H9 (cell line): Measurements from ENCODE around the gene HCRTR1. TPM values are rescaled to one million over a fixed set of nuclear protein-coding genes. Genes with fewer than 3 reads are reported as not detected.
A peak's percentile ranks its signal among the peaks of the same experiment; 100 is the strongest.

Experiments used
- DNase-seq: peaks from one replicate; pipeline ENCODE4 v3.0.0-alpha.2; 2017
- H2AFZ ChIP-seq: one replicate; pipeline ENCODE4 v1.6.1; 2013; ENCODE audit warnings: mild to moderate bottlenecking, low read length, control low read depth, moderate library complexity
- H2AK5ac ChIP-seq: 2 replicates; pipeline ENCODE4 v1.6.1; 2013; ENCODE audit warnings: low read length, control low read depth, mixed read lengths; ENCODE audit not compliant: insufficient read length
- H2BK120ac ChIP-seq: one replicate; pipeline ENCODE4 v1.6.1; 2013; ENCODE audit warnings: low read depth, mild to moderate bottlenecking, low read length, control low read depth, inconsistent platforms; ENCODE audit not compliant: poor library complexity, severe bottlenecking
- H2BK12ac ChIP-seq: 2 replicates; pipeline ENCODE4 v1.6.1; 2013; ENCODE audit warnings: low read length, control low read depth, mixed read lengths, low read depth; ENCODE audit not compliant: insufficient read length
- H2BK15ac ChIP-seq: 2 replicates; pipeline ENCODE4 v1.6.1; 2013; ENCODE audit warnings: low read depth, low read length, control low read depth
- H2BK20ac ChIP-seq: one replicate; pipeline ENCODE4 v1.6.1; 2013; ENCODE audit warnings: low read depth, mild to moderate bottlenecking, low read length, control low read depth, inconsistent platforms; ENCODE audit not compliant: poor library complexity, severe bottlenecking
- H2BK5ac ChIP-seq: 2 replicates; pipeline ENCODE4 v1.6.1; 2013; ENCODE audit warnings: low read length, control low read depth, mixed read lengths; ENCODE audit not compliant: insufficient read length
- H3K14ac ChIP-seq: 2 replicates; pipeline ENCODE4 v1.6.1; 2013; ENCODE audit warnings: low read length, control low read depth; ENCODE audit not compliant: insufficient read depth
- H3K18ac ChIP-seq: 2 replicates; pipeline ENCODE4 v1.6.1; 2013; ENCODE audit warnings: low read depth, mild to moderate bottlenecking, mixed read lengths, low read length, control low read depth; ENCODE audit not compliant: insufficient read length
- H3K23ac ChIP-seq: 2 replicates; pipeline ENCODE4 v1.6.1; 2013; ENCODE audit warnings: low read length, control low read depth, mixed read lengths, low read depth; ENCODE audit not compliant: insufficient read length
- H3K23me2 ChIP-seq: 2 replicates; pipeline ENCODE4 v1.6.1; 2013; ENCODE audit warnings: low read depth, mild to moderate bottlenecking, mixed read lengths, low read length, control low read depth; ENCODE audit not compliant: insufficient read length, poor library complexity, severe bottlenecking
- H3K27ac ChIP-seq: 2 replicates; pipeline ENCODE4 v1.5.1; 2013; ENCODE audit warnings: low read length, control low read depth, mixed read lengths, low read depth; ENCODE audit not compliant: insufficient read length
- H3K27me3 ChIP-seq: 2 replicates; pipeline ENCODE4 v1.6.1; 2013; ENCODE audit warnings: low read length, control low read depth, inconsistent platforms; ENCODE audit not compliant: insufficient read depth
- H3K4ac ChIP-seq: 2 replicates; pipeline ENCODE4 v1.6.1; 2013; ENCODE audit warnings: low read depth, mild to moderate bottlenecking, control low read depth, inconsistent platforms, low read length, moderate library complexity
- H3K4me1 ChIP-seq: 2 replicates; pipeline ENCODE4 v1.6.1; 2013; ENCODE audit warnings: low read length, control low read depth, inconsistent platforms; ENCODE audit not compliant: insufficient read depth
- H3K4me2 ChIP-seq: 2 replicates; pipeline ENCODE4 v1.6.1; 2013; ENCODE audit warnings: low read length, control low read depth, mixed read lengths; ENCODE audit not compliant: insufficient read length, insufficient read depth
- H3K56ac ChIP-seq: 2 replicates; pipeline ENCODE4 v1.6.1; 2013; ENCODE audit warnings: low read depth, mild to moderate bottlenecking, mixed read lengths, low read length, control low read depth; ENCODE audit not compliant: insufficient read length
- H3K79me1 ChIP-seq: 2 replicates; pipeline ENCODE4 v1.6.1; 2013; ENCODE audit warnings: low read depth, mild to moderate bottlenecking, moderate library complexity, low read length, control low read depth, inconsistent platforms; ENCODE audit not compliant: insufficient read depth, poor library complexity, severe bottlenecking
- H3K79me2 ChIP-seq: 2 replicates; pipeline ENCODE4 v1.6.1; 2013; ENCODE audit warnings: low read length, control low read depth, inconsistent platforms; ENCODE audit not compliant: insufficient read depth
- H3K9ac ChIP-seq: 2 replicates; pipeline ENCODE4 v1.6.1; 2013; ENCODE audit warnings: low read length, control low read depth, mixed read lengths; ENCODE audit not compliant: insufficient read length; ENCODE audit errors: extremely low read depth
- H3K9me3 ChIP-seq: one replicate; pipeline ENCODE4 v1.6.1; 2013; ENCODE audit warnings: low read depth, low read length, inconsistent platforms; ENCODE audit not compliant: control insufficient read depth
- H3T11ph ChIP-seq: one replicate; pipeline ENCODE4 v1.6.1; 2013; ENCODE audit warnings: mild to moderate bottlenecking, low read length, control low read depth, inconsistent platforms
- H4K20me1 ChIP-seq: one replicate; pipeline ENCODE4 v1.6.1; 2013; ENCODE audit not compliant: control insufficient read depth, insufficient read length, insufficient read depth
- H4K5ac ChIP-seq: 2 replicates; pipeline ENCODE4 v1.6.1; 2013; ENCODE audit warnings: low read depth, mild to moderate bottlenecking, mixed read lengths, low read length, control low read depth; ENCODE audit not compliant: insufficient read length
- H4K8ac ChIP-seq: replicated peaks from 2 replicates; pipeline ENCODE4 v1.6.1; 2013; ENCODE audit warnings: low read length, control low read depth, mixed read lengths, low read depth; ENCODE audit not compliant: insufficient read length
- H4K91ac ChIP-seq: 2 replicates; pipeline ENCODE4 v1.6.1; 2013; ENCODE audit warnings: low read depth, mild to moderate bottlenecking, moderate library complexity, mixed read lengths, low read length, control low read depth; ENCODE audit not compliant: insufficient read length
- H3K27ac Mint-ChIP-seq, 3 experiments: 2 replicates in 2 of 3; 3 replicates in 1 of 3; pipeline ENCODE4 v1.8.0; 2020 to 2021; ENCODE audit warnings: mixed read lengths in 3 of 3, mild to moderate bottlenecking in 1 of 3, moderate library complexity in 1 of 3
- H3K27me3 Mint-ChIP-seq: 2 replicates; pipeline ENCODE4 v1.8.0; 2021; ENCODE audit warnings: low read depth, mild to moderate bottlenecking, moderate library complexity, mixed read lengths
- H3K36me3 Mint-ChIP-seq, 3 experiments: 2 replicates in 2 of 3; 3 replicates in 1 of 3; pipeline ENCODE4 v1.8.0; 2020 to 2021; ENCODE audit warnings: low read depth in 3 of 3, mixed read lengths in 3 of 3; ENCODE audit not compliant: insufficient read depth in 1 of 3
- H3K4me1 Mint-ChIP-seq, 2 experiments: 2 replicates each; pipeline ENCODE4 v1.8.0; 2020; ENCODE audit warnings: mixed read lengths in 2 of 2
- H3K4me3 Mint-ChIP-seq, 2 experiments: 2 replicates in 1 of 2; 3 replicates in 1 of 2; pipeline ENCODE4 v1.8.0; 2020 to 2021; ENCODE audit warnings: mild to moderate bottlenecking in 2 of 2, mixed read lengths in 2 of 2, moderate library complexity in 1 of 2
- H3K9me3 Mint-ChIP-seq, 2 experiments: 2 replicates in 1 of 2; 3 replicates in 1 of 2; pipeline ENCODE4 v1.8.0; 2020; ENCODE audit warnings: mild to moderate bottlenecking in 2 of 2, mixed read lengths in 2 of 2, moderate library complexity in 1 of 2
- WGBS: extraction: QIAGEN DNeasy Blood & Tissue Kit; methylation state at CpG from one replicate; pipeline ENCODE4 v1.1.7; 2013; ENCODE audit warnings: missing lambda C conversion rate, low lambda C conversion rate, mixed read lengths; ENCODE audit not compliant: insufficient read length; ENCODE audit errors: extremely low coverage; 5-methylcytosine and 5-hydroxymethylcytosine counted together
- total RNA-seq: library from RNA; stranded (reverse); gene quantifications from 2 replicates; pipeline ENCODE4 v1.2.1, GENCODE V29; 2021
- TF ChIP-seq, protein P1 (sequence below): fragments of 200-600 bp; sonication (generic); conservative IDR thresholded peaks from 3 replicates; pipeline ENCODE4 v1.8.0; 2021; ENCODE audit warnings: antibody characterized with exemption, mild to moderate bottlenecking

Gene HCRTR1
- total RNA-seq, 1 experiment from 2014 or later: not detected

DNA sequence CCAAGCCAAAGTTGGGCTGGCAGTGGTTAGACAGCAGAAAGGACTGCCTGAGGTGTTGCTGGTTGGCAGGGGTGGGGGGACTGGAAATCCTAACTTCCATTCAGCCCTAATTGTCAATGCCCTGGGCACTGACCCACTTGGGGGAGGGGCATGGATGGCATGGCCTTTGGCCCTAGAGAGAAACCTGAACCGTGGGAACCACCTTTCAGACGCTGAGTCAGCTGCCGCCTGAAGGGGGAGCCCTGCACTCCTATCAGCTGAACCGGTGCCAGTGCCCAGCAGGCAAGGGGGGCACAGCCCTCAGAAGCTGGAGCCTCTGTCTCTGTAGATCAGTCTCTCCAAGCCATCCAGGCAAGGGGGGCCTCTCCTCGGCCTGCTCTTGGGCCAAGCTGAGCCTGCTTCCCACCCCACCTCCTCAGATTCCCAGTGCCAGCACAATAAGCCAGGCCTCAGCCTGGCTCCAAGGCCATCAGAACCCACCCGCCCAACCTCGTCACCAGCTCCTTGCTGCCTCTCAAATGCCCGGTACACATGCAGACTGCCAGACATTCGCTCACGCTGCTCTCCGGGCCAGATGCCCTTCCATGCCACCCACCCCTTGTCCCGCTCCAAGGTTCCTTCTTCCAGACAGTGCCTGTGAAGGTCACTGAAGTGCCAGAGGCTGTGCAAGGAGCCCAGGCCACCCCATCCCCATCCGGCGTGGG is 29.6 kb upstream of the HCRTR1 start:
- Mint-ChIP-seq H3K27ac (peak overlapping the region in 1 of 3 experiments; percentile 79; a peak in 3 of 7 replicates), H3K36me3 (no peaks in the 10 kb centered on the region; a peak in 1 of 7 replicates), H3K4me1 (peaks cover 21 to 24% of the 10 kb centered on the region in 2 experiments), H3K27me3 (peaks cover 32% of the 10 kb centered on the region), H3K4me3 (peak overlapping the region; percentile 17 to 41; a peak in 3 of 5 replicates), H3K9me3 (no peaks in the 10 kb centered on the region)
- Histone ChIP-seq H2BK15ac (no peak overlapping the region), H3K23ac (no peak overlapping the region), H2BK20ac (no peak overlapping the region), H3K18ac (no peak overlapping the region), H3K4ac (no peak overlapping the region), H4K8ac (no peak overlapping the region), H4K20me1 (no peaks in the 10 kb centered on the region), H3K14ac (no peak overlapping the region), H4K5ac (no peak overlapping the region), H2AK5ac (no peak overlapping the region), H2AFZ (no peak overlapping the region), H3K79me2 (no peaks in the 10 kb centered on the region), H2BK5ac (no peak overlapping the region), H3K4me1 (no peaks in the 10 kb centered on the region), H2BK12ac (no peak overlapping the region), H3K9ac (no peak overlapping the region), H3K27ac (no peak overlapping the region), H3K9me3 (no peaks in the 10 kb centered on the region), H2BK120ac (no peak overlapping the region), H3T11ph (no peak overlapping the region), H3K23me2 (no peaks in the 10 kb centered on the region), H4K91ac (no peak overlapping the region), H3K79me1 (no peaks in the 10 kb centered on the region), H3K27me3 (no peaks in the 10 kb centered on the region), H3K56ac (no peak overlapping the region), H3K4me2 (no peak overlapping the region)
- DNase-seq: peak; percentile 90
- WGBS: no CpG with 5 or more reads among the region's 14 CpGs
- TF ChIP-seq, protein P1, sequence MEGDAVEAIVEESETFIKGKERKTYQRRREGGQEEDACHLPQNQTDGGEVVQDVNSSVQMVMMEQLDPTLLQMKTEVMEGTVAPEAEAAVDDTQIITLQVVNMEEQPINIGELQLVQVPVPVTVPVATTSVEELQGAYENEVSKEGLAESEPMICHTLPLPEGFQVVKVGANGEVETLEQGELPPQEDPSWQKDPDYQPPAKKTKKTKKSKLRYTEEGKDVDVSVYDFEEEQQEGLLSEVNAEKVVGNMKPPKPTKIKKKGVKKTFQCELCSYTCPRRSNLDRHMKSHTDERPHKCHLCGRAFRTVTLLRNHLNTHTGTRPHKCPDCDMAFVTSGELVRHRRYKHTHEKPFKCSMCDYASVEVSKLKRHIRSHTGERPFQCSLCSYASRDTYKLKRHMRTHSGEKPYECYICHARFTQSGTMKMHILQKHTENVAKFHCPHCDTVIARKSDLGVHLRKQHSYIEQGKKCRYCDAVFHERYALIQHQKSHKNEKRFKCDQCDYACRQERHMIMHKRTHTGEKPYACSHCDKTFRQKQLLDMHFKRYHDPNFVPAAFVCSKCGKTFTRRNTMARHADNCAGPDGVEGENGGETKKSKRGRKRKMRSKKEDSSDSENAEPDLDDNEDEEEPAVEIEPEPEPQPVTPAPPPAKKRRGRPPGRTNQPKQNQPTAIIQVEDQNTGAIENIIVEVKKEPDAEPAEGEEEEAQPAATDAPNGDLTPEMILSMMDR: peak; percentile 87
